ENCODE measurements around the gene IL1RAPL1.

GRCh38 chrX:29143356-29143755 lies 556.1 kb downstream of the IL1RAPL1 start:
- TF ChIP-seq, protein P1, sequence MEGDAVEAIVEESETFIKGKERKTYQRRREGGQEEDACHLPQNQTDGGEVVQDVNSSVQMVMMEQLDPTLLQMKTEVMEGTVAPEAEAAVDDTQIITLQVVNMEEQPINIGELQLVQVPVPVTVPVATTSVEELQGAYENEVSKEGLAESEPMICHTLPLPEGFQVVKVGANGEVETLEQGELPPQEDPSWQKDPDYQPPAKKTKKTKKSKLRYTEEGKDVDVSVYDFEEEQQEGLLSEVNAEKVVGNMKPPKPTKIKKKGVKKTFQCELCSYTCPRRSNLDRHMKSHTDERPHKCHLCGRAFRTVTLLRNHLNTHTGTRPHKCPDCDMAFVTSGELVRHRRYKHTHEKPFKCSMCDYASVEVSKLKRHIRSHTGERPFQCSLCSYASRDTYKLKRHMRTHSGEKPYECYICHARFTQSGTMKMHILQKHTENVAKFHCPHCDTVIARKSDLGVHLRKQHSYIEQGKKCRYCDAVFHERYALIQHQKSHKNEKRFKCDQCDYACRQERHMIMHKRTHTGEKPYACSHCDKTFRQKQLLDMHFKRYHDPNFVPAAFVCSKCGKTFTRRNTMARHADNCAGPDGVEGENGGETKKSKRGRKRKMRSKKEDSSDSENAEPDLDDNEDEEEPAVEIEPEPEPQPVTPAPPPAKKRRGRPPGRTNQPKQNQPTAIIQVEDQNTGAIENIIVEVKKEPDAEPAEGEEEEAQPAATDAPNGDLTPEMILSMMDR (IDR thresholded peaks at IDR 0.05; ENCODE audit: insufficient read depth, low read length, poor library complexity, severe bottlenecking), result no peak
- no peak for TF ChIP-seq EZH2phosphoT487 (conservative IDR thresholded peaks at IDR 0.05; ENCODE audit: low read length)
